ENCODE data around the gene PRPF19.

Gene PRPF19

GRCh38 chr11:60939301-60939700 lies 32.9 kb upstream of the PRPF19 start:
- Histone ChIP-seq H3K27ac (ENCODE audit: low read depth, low read length) (no peak overlapping the region), H3K4me1 (ENCODE audit: control insufficient read depth in 5 of 5, insufficient read depth in 5 of 5, low read length in 5 of 5) (peaks cover 0 to 26% (median 3%) of the 10 kb centered on the region in 5 donors), H3K9me3 (ENCODE audit: control insufficient read depth in 5 of 5, low read length in 5 of 5) (no peaks in the 10 kb centered on the region), H3K27me3 (ENCODE audit: control insufficient read depth in 5 of 5, insufficient read depth in 4 of 5, low read length in 5 of 5) (no peaks in the 10 kb centered on the region), H3K36me3 (ENCODE audit: control insufficient read depth in 5 of 5, insufficient read depth in 5 of 5, low read length in 5 of 5) (peaks cover 0 to 79% (median 41%) of the 10 kb centered on the region in 5 donors), H3K4me3 (ENCODE audit: low read depth in 1 of 5, low read length in 5 of 5) (no peak overlapping the region), H3K9ac (ENCODE audit: low read length in 5 of 5) (no peak overlapping the region)

DNA sequence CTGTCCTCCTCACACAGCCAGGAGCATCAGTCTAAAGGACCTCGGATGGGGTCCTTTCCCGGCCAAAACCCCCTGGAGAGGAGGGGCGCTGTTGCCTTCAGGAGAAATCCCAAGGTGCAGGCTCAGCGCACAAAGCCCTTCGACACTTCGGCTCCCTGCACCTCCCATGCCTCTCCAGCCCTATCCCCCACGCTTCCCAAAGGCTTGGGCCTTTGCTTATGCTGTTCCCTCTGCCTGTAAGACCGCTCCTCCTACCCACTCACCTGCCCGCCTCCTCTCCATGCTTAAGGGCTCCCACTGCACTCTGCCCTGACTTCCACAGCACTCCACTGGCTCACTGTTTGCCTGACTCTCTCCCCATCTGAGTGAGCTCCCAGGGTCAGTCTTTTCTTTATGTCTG lies 32.1 kb upstream of the PRPF19 start:
- H3K4me1 ChIP-seq (ENCODE audit: control insufficient read depth in 5 of 5, insufficient read depth in 5 of 5, low read length in 5 of 5), result peaks cover 0 to 25% (median 3%) of the 10 kb centered on the region in 5 donors
- no peak overlapping the region for H3K9ac ChIP-seq (ENCODE audit: low read length in 5 of 5)
- peaks cover 0 to 76% (median 41%) of the 10 kb centered on the region in 5 donors for H3K36me3 ChIP-seq (ENCODE audit: control insufficient read depth in 5 of 5, insufficient read depth in 5 of 5, low read length in 5 of 5)
- H3K27me3 ChIP-seq (ENCODE audit: control insufficient read depth in 5 of 5, insufficient read depth in 4 of 5, low read length in 5 of 5), result no peaks in the 10 kb centered on the region
- no peak overlapping the region for H3K27ac ChIP-seq (ENCODE audit: low read depth, low read length)
- H3K4me3 ChIP-seq (ENCODE audit: low read depth in 1 of 5, low read length in 5 of 5), result no peak overlapping the region
- no peaks in the 10 kb centered on the region for H3K9me3 ChIP-seq (ENCODE audit: control insufficient read depth in 5 of 5, low read length in 5 of 5)

DNA sequence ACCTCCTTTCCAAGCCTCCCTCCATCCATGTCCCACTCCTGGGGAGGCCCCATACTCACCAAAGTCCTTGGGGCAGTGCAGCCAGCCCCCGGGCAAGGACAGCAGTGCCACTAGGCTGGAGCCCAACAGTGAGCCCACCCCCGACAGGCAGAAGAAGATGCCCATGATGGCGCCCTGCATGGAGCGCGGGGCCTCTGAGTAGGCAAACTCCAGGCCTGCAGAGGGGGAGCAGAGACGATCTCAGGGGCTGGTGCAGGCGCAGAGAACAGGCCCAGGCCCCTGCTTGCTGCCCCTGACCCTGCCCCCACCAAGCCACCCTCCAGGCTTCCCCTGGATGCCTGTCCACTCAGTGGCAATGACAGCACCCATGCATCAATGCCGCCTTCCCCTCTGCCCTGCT lies 31.4 kb upstream of the PRPF19 start:
- no peak overlapping the region for H3K27ac ChIP-seq (ENCODE audit: low read depth, low read length)
- H3K36me3 ChIP-seq (ENCODE audit: control insufficient read depth in 5 of 5, insufficient read depth in 5 of 5, low read length in 5 of 5), result peaks cover 0 to 70% (median 40%) of the 10 kb centered on the region in 5 donors
- H3K9me3 ChIP-seq (ENCODE audit: control insufficient read depth in 5 of 5, low read length in 5 of 5), result no peaks in the 10 kb centered on the region
- H3K27me3 ChIP-seq (ENCODE audit: control insufficient read depth in 5 of 5, insufficient read depth in 4 of 5, low read length in 5 of 5), result no peaks in the 10 kb centered on the region
- no peak overlapping the region for H3K4me3 ChIP-seq (ENCODE audit: low read depth in 1 of 5, low read length in 5 of 5)
- no peak overlapping the region for H3K9ac ChIP-seq (ENCODE audit: low read length in 5 of 5)
- H3K4me1 ChIP-seq (ENCODE audit: control insufficient read depth in 5 of 5, insufficient read depth in 5 of 5, low read length in 5 of 5), result peaks cover 0 to 25% (median 3%) of the 10 kb centered on the region in 5 donors

DNA sequence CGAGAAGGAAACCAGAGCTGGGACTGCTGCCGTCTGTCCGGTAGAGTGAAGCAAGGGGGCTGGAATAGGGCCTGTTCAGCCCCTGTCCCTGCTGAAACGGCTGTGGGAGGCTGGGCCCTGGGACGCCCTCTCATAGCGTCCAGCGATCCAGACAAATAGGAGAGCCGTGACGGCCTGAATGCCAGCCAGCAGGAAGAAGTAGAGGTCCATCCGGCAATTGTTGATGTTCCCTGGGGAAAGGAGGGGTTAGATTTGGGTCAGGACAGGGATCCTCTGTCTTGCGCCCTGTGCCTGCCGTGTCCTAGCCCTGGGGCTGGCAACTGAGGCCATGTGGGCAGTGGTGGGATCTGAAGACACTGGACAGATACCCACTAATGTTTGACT lies 30.8 kb upstream of the PRPF19 start:
- H3K36me3 ChIP-seq (ENCODE audit: control insufficient read depth in 5 of 5, insufficient read depth in 5 of 5, low read length in 5 of 5), result peaks cover 0 to 63% (median 34%) of the 10 kb centered on the region in 5 donors

DNA sequence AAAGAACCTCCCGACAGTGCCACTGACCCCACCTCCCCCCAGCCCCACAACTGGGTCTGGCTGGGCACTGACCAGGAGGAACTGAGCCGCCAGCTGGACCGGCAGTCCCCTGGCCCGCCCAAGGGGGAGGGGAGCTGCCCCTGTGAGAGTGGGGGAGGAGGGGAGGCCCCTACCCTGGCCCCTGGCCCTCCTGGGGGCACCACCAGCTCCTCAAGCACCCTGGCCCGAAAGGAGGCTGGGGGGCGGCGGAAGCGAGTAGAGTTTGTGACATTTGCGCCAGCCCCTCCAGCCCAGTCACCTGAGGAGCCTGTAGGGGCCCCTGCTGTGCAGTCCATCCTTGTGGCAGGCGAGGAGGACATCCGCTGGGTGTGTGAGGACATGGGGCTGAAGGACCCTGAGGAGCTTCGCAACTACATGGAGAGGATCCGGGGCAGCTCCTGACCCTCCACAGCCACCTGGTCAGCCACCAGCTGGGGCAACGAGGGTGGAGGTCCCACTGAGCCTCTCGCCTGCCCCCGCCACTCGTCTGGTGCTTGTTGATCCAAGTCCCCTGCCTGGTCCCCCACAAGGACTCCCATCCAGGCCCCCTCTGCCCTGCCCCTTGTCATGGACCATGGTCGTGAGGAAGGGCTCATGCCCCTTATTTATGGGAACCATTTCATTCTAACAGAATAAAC lies 30.2 kb upstream of the PRPF19 start:
- Histone ChIP-seq H3K9me3 (ENCODE audit: control insufficient read depth in 5 of 5, low read length in 5 of 5) (no peaks in the 10 kb centered on the region), H3K27ac (ENCODE audit: low read depth, low read length) (no peak overlapping the region)

More for the DNA sequence above, 30.8 kb upstream of the PRPF19 start:
- H3K27me3 ChIP-seq (ENCODE audit: control insufficient read depth in 5 of 5, insufficient read depth in 4 of 5, low read length in 5 of 5), result no peaks in the 10 kb centered on the region
- H3K9ac ChIP-seq (ENCODE audit: low read length in 5 of 5), result peak overlapping the region in 1 of 5 donors; percentile 41
- H3K9me3 ChIP-seq (ENCODE audit: control insufficient read depth in 5 of 5, low read length in 5 of 5), result no peaks in the 10 kb centered on the region
- H3K27ac ChIP-seq (ENCODE audit: low read depth, low read length), result no peak overlapping the region
- H3K4me3 ChIP-seq (ENCODE audit: low read depth in 1 of 5, low read length in 5 of 5), result no peak overlapping the region
- peaks cover 0 to 20% (median 3%) of the 10 kb centered on the region in 5 donors for H3K4me1 ChIP-seq (ENCODE audit: control insufficient read depth in 5 of 5, insufficient read depth in 5 of 5, low read length in 5 of 5)

DNA sequence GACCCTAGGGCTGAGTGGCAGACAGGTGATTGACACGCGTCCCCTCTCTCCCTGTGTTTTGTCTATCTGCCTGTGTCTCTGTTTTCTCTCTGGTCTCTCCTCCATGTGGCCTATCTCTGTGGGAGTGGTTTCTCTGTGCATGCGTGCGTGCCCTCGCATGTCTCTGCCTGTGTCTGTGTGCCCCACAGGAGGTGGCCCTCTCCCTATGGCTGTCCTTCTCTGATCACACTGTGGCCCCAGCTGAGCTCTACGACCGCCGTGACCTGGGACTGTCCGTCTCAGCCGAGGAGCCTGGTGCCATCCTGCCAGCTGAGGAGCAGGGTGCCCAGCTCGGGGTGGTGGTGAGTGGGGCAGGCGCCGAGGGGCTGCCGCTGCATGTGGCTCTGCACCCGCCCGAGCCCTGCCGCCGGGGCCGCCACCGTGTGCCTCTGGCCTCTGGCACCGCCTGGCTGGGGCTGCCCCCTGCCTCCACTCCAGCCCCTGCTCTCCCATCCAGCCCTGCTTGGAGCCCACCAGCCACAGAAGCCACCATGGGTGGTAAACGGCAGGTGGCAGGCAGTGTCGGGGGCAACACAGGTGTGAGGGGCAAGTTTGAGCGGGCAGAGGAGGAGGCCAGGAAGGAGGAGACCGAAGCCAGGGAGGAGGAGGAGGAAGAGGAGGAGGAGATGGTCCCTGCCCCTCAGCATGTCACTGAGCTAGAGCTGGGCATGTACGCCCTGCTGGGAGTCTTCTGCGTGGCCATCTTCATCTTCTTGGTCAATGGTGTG lies 29.5 kb upstream of the PRPF19 start:
- H3K9me3 ChIP-seq (ENCODE audit: control insufficient read depth in 5 of 5, low read length in 5 of 5), result no peaks in the 10 kb centered on the region
- H3K4me1 ChIP-seq (ENCODE audit: control insufficient read depth in 5 of 5, insufficient read depth in 5 of 5, low read length in 5 of 5), result peaks cover 0 to 20% (median 3%) of the 10 kb centered on the region in 5 donors
- H3K4me3 ChIP-seq (ENCODE audit: low read depth in 1 of 5, low read length in 5 of 5), result no peak overlapping the region
- no peak overlapping the region for H3K9ac ChIP-seq (ENCODE audit: low read length in 5 of 5)
- H3K27ac ChIP-seq (ENCODE audit: low read depth, low read length), result no peak overlapping the region
- peaks cover 0 to 51% (median 21%) of the 10 kb centered on the region in 5 donors for H3K36me3 ChIP-seq (ENCODE audit: control insufficient read depth in 5 of 5, insufficient read depth in 5 of 5, low read length in 5 of 5)
- H3K27me3 ChIP-seq (ENCODE audit: control insufficient read depth in 5 of 5, insufficient read depth in 4 of 5, low read length in 5 of 5), result no peaks in the 10 kb centered on the region

More for the DNA sequence above, 30.2 kb upstream of the PRPF19 start:
- Histone ChIP-seq H3K36me3 (ENCODE audit: control insufficient read depth in 5 of 5, insufficient read depth in 5 of 5, low read length in 5 of 5) (peaks cover 0 to 58% (median 28%) of the 10 kb centered on the region in 5 donors), H3K4me1 (ENCODE audit: control insufficient read depth in 5 of 5, insufficient read depth in 5 of 5, low read length in 5 of 5) (peaks cover 0 to 20% (median 3%) of the 10 kb centered on the region in 5 donors), H3K9ac (ENCODE audit: low read length in 5 of 5) (peak overlapping the region in 1 of 5 donors; percentile 41), H3K4me3 (ENCODE audit: low read depth in 1 of 5, low read length in 5 of 5) (no peak overlapping the region), H3K27me3 (ENCODE audit: control insufficient read depth in 5 of 5, insufficient read depth in 4 of 5, low read length in 5 of 5) (no peaks in the 10 kb centered on the region)

DNA sequence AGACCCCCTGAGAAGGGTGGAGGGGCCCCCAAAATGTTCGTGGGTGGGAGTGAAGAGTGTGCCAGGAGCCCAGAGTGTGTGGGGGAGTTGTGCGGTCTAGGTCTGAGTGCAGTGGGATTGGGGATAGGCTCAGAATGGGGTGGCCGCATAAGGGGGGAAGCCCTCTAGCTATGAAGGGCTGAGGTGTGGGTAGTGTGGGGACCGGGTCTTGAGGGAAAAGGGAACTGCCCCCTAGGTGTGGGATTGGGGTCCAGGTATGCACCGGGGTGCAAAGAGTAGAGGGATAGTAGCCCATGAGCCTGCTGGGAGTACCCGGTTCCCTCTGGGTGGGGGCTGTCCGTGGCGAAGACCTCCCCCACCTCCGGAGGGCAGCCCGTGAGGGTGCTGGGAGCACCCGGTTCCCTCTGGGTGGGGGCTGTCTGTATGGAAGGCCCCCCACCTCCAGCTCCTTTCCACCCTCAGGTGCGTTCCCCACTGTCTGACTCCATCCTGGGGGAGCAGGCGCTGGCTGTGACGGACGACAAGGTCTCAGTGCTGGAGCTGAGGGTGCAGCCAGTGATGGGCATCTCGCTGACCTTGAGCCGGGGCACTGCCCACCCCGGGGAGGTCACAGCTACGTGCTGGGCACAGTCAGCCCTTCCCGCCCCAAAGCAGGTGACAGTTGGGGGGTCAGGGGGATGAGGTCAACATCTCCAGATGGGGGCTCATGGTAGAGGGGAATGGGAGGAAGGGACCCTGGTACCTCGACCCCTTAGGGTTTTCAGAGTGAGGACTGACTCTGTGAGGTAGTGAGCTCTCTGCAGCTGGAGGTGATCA lies 28.6 kb upstream of the PRPF19 start:
- peaks cover 0 to 42% (median 16%) of the 10 kb centered on the region in 5 donors for H3K36me3 ChIP-seq (ENCODE audit: control insufficient read depth in 5 of 5, insufficient read depth in 5 of 5, low read length in 5 of 5)
- no peak overlapping the region for H3K27ac ChIP-seq (ENCODE audit: low read depth, low read length)
- no peak overlapping the region for H3K9ac ChIP-seq (ENCODE audit: low read length in 5 of 5)
- peaks cover 0 to 2% (median 0%) of the 10 kb centered on the region in 5 donors for H3K27me3 ChIP-seq (ENCODE audit: control insufficient read depth in 5 of 5, insufficient read depth in 4 of 5, low read length in 5 of 5)
- no peaks in the 10 kb centered on the region for H3K9me3 ChIP-seq (ENCODE audit: control insufficient read depth in 5 of 5, low read length in 5 of 5)
- H3K4me1 ChIP-seq (ENCODE audit: control insufficient read depth in 5 of 5, insufficient read depth in 5 of 5, low read length in 5 of 5), result peaks cover 0 to 20% (median 3%) of the 10 kb centered on the region in 5 donors
- no peak overlapping the region for H3K4me3 ChIP-seq (ENCODE audit: low read depth in 1 of 5, low read length in 5 of 5)

GRCh38 chr11:60934124-60934789 lies 27.9 kb upstream of the PRPF19 start:
- Histone ChIP-seq H3K27ac (ENCODE audit: low read depth, low read length) (no peak overlapping the region), H3K9me3 (ENCODE audit: control insufficient read depth in 5 of 5, low read length in 5 of 5) (no peaks in the 10 kb centered on the region)

DNA sequence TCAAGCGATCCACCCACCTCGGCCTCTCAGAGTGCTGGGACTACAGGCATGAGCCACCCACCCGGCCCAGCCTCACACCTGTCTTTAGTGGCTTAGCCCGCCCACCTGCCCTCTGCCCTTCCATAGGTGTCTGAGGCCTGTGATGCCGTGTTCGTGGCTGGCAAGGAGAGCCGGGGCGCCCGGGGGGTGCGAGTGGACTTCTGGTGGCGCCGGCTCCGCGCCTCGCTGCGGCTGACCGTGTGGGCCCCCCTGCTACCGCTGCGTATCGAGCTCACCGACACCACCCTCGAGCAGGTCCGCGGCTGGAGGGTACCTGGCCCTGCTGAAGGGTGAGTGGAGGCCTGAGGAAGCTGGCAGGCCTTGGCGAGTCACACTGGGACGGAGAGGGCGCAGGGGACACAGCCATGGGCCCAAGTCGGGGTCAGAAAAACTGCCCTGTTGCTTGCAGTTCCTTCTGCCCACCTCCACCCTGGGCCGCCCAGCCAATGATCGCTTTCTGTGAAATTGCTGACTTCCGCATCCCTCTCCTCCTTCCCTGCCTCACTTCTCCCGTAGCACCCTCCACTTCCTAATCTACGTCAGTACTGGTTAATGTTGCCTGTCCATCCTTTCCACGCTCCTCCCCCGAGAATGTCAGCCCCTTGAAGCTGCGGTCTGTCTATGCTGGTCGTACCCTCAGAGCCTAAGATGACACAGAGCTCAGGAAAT lies 27.2 kb upstream of the PRPF19 start:
- H3K4me1 ChIP-seq (ENCODE audit: control insufficient read depth in 5 of 5, insufficient read depth in 5 of 5, low read length in 5 of 5), result peaks cover 0 to 20% (median 3%) of the 10 kb centered on the region in 5 donors
- H3K27me3 ChIP-seq (ENCODE audit: control insufficient read depth in 5 of 5, insufficient read depth in 4 of 5, low read length in 5 of 5), result peaks cover 0 to 5% (median 0%) of the 10 kb centered on the region in 5 donors
- H3K9ac ChIP-seq (ENCODE audit: low read length in 5 of 5), result no peak overlapping the region
- H3K36me3 ChIP-seq (ENCODE audit: control insufficient read depth in 5 of 5, insufficient read depth in 5 of 5, low read length in 5 of 5), result peaks cover 0 to 28% (median 2%) of the 10 kb centered on the region in 5 donors
- H3K27ac ChIP-seq (ENCODE audit: low read depth, low read length), result no peak overlapping the region
- no peaks in the 10 kb centered on the region for H3K9me3 ChIP-seq (ENCODE audit: control insufficient read depth in 5 of 5, low read length in 5 of 5)
- H3K4me3 ChIP-seq (ENCODE audit: low read depth in 1 of 5, low read length in 5 of 5), result no peak overlapping the region

More at GRCh38 chr11:60934124-60934789, 27.9 kb upstream of the PRPF19 start:
- Histone ChIP-seq H3K36me3 (ENCODE audit: control insufficient read depth in 5 of 5, insufficient read depth in 5 of 5, low read length in 5 of 5) (peaks cover 0 to 35% (median 8%) of the 10 kb centered on the region in 5 donors), H3K4me3 (ENCODE audit: low read depth in 1 of 5, low read length in 5 of 5) (no peak overlapping the region), H3K4me1 (ENCODE audit: control insufficient read depth in 5 of 5, insufficient read depth in 5 of 5, low read length in 5 of 5) (peaks cover 0 to 20% (median 3%) of the 10 kb centered on the region in 5 donors), H3K27me3 (ENCODE audit: control insufficient read depth in 5 of 5, insufficient read depth in 4 of 5, low read length in 5 of 5) (peaks cover 0 to 5% (median 0%) of the 10 kb centered on the region in 5 donors), H3K9ac (ENCODE audit: low read length in 5 of 5) (no peak overlapping the region)
